ENCODE results near the gene SHISA6.

DNA sequence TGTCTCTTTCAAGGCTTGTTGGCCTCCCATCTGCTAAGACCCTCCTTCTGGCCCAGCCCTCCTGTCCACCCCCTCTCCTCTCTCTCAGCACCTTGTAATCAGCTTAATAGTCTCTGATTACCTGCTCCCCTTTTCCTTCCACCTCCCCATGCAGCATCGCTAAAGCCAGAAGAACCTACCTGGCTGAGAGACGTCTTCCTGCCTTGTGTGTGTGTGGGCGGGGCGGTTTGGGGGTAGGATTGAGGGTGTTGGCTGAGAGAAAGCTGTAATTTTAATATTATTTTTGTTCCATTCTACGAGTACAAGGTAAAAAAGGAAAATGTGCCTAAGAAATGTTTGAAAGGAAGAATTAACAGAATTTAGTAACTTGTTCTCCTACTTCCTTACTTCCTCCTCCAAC is 360.6 kb downstream of the SHISA6 start:
- TF ChIP-seq, protein P1, sequence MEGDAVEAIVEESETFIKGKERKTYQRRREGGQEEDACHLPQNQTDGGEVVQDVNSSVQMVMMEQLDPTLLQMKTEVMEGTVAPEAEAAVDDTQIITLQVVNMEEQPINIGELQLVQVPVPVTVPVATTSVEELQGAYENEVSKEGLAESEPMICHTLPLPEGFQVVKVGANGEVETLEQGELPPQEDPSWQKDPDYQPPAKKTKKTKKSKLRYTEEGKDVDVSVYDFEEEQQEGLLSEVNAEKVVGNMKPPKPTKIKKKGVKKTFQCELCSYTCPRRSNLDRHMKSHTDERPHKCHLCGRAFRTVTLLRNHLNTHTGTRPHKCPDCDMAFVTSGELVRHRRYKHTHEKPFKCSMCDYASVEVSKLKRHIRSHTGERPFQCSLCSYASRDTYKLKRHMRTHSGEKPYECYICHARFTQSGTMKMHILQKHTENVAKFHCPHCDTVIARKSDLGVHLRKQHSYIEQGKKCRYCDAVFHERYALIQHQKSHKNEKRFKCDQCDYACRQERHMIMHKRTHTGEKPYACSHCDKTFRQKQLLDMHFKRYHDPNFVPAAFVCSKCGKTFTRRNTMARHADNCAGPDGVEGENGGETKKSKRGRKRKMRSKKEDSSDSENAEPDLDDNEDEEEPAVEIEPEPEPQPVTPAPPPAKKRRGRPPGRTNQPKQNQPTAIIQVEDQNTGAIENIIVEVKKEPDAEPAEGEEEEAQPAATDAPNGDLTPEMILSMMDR (IDR thresholded peaks at IDR 0.05; ENCODE audit: insufficient read depth, low read depth, low read length) = no peak
- no peak for TF ChIP-seq EZH2 (IDR thresholded peaks at IDR 0.05; ENCODE audit: insufficient read depth, low read length)

All from astrocyte (in vitro differentiated cells and primary cell).